Loucy (cell line): ENCODE measurements around the gene CEPT1.

Experiments
- EZH2phosphoT487 ChIP-seq: fragments of 200-600 bp; IDR thresholded peaks from 2 replicates; pipeline ENCODE4 v1.6.1; 2018; ENCODE audit warnings: antibody characterized with exemption, mild to moderate bottlenecking, moderate library complexity, borderline replicate concordance
- TF ChIP-seq, protein P1 (sequence below): fragments of 200-600 bp; sonication (generic); conservative IDR thresholded peaks from 2 replicates; pipeline ENCODE4 v1.5.1; 2014; ENCODE audit warnings: mild to moderate bottlenecking, antibody characterized with exemption, low read length

DNA sequence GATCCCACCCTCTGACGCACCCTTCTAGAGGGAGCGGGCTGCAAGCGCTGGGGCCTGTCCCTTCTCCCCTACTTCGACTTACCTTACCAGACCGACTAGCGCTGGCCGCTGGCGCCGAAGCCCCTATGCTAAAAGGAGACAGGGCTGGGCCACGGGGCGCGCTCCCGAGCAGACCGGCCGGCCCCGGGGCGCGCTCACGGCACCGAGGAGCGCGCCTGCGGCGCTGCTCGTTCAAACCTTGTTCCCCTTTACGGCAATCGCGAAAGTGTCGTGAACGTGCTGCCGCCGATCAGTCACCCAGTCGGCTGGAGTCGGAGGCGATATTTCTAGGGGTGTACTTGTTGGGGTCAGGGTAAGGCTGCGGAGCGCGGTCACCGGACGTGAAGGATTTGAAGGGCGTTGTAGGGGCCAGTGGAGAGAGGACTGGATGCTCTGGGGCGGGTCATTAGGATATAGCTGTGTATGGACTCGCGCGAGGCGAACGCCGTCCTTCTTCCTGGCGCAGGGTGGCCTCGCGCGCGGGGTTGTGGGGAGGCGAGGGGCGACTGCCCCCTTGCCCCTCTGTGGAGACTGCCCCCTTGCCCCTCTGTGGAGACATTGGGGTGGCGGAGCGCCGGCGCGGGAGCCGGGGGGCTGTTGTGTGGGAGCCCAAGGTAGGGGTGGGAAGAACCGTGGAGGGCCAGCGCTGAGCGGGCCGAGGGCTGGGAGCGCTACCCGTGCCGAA is at the start of gene CEPT1, which contains the start of gene DRAM2:
- TF ChIP-seq, protein P1, sequence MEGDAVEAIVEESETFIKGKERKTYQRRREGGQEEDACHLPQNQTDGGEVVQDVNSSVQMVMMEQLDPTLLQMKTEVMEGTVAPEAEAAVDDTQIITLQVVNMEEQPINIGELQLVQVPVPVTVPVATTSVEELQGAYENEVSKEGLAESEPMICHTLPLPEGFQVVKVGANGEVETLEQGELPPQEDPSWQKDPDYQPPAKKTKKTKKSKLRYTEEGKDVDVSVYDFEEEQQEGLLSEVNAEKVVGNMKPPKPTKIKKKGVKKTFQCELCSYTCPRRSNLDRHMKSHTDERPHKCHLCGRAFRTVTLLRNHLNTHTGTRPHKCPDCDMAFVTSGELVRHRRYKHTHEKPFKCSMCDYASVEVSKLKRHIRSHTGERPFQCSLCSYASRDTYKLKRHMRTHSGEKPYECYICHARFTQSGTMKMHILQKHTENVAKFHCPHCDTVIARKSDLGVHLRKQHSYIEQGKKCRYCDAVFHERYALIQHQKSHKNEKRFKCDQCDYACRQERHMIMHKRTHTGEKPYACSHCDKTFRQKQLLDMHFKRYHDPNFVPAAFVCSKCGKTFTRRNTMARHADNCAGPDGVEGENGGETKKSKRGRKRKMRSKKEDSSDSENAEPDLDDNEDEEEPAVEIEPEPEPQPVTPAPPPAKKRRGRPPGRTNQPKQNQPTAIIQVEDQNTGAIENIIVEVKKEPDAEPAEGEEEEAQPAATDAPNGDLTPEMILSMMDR, result 0 out of 2 replicates have a peak, but pooled peaks have one; percentile 9
- TF ChIP-seq EZH2phosphoT487, result no peak
